H1 (cell line): ENCODE measurements around the gene FRMD3. TPM values are rescaled to one million over a fixed set of nuclear protein-coding genes. Genes with fewer than 3 reads are reported as not detected.

Experiments
- CHD1 ChIP-seq: IDR thresholded peaks from 2 replicates; pipeline ENCODE4 v1.6.1; 2012; ENCODE audit warnings: low read depth, low read length, improper control_type of control experiment
- CREB1 ChIP-seq: IDR thresholded peaks from 2 replicates; pipeline ENCODE4 v1.6.1; 2012; ENCODE audit warnings: inconsistent platforms
- PHF8 ChIP-seq: fragments of 200-600 bp; sonication (generic); conservative IDR thresholded peaks from 2 replicates; pipeline ENCODE4 v1.7.1; 2012; ENCODE audit warnings: low read depth, mild to moderate bottlenecking, inconsistent platforms, low read length, moderate library complexity
- TCF12 ChIP-seq: IDR thresholded peaks from 2 replicates; pipeline ENCODE4 v1.6.1; 2011; ENCODE audit warnings: low read depth, mild to moderate bottlenecking, low read length
- polyA plus RNA-seq, 7 experiments: library from polyadenylated mRNA; depleted of rRNA in 3 of 7; stranded (reverse) in 5 of 7; unstranded in 2 of 7; fragments of >200 nt in 5 of 7; fragments of 200-250 nt in 2 of 7; gene quantifications; 1 replicate in 5 of 7; 2 replicates in 1 of 7; 4 replicates in 1 of 7; pipeline versions ENCODE4 v1.2.1 to v1.2.3, GENCODE V29; 2011 to 2013; ENCODE audit warnings: missing spikeins in 2 of 7, mixed read lengths in 2 of 7
- total RNA-seq: library from RNA; stranded (reverse); fragmentation: NEBNext Ultra II Directional; extraction: Animal tissue kit (Norgen Biotek cat#: 25700); gene quantifications from 2 replicates; pipeline ENCODE4 v1.2.1, GENCODE V29; 2021
- TF ChIP-seq, protein P1 (sequence below): IDR thresholded peaks from 2 replicates; pipeline ENCODE4 v1.6.1; 2011; ENCODE audit warnings: low read depth, mild to moderate bottlenecking, low read length; ENCODE audit not compliant: insufficient read depth

Gene FRMD3
- total and polyA plus RNA-seq, 2 of the 8 experiments (the other 6 are each of a cell fraction or from before 2014, with no cell fraction given): 0.15 to 1.4 TPM

DNA sequence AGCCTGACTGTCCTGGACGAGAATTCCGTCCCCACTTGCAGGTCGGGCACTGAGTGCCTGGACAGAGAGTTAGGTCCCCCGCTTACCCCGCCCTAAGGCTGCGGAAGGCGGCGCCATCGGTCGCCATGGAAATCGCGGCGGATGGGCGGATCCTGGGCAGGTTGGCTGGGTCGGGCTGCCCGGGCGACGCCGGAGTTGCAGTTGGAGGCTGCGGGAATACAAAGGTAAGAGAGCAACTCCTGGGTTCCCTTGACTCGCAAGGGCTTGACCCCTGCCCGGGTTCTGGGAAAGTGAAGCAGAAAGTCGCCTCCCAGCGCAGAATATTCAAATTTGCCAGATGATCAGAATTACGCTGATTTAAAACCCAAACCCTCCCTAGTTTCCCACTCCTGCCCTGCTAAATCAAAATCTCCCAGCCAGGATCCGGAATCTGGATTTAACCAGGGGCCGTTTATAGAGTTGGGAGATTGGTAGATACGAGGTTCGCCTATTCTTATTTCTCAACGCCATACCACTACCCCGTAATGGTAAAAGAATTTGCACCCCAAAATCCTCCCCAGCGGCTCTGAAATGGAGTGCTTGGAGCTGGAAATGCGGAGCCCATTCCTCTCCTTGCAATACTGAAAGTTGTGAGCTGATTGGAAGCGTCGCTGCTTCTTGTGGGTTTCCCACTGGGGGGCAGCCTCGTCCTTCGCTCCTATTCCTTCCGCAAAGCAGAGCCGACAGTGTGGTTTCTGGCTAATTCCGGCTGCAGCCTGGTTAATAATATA lies 318.9 kb downstream of the FRMD3 start (continued):
- TF ChIP-seq, protein P1, sequence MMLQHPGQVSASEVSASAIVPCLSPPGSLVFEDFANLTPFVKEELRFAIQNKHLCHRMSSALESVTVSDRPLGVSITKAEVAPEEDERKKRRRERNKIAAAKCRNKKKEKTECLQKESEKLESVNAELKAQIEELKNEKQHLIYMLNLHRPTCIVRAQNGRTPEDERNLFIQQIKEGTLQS: no peak
- TF ChIP-seq CHD1 (no peak), CREB1 (no peak), TCF12 (no peak), PHF8 (no peak; the same call in 1 of the 2 replicates)
